Lower leg skin (tissue), 3 donors: Measurements from ENCODE around the gene ACKR4.

Experiments
- CTCF ChIP-seq, 3 donors: fragments of 450-650 bp; IDR thresholded peaks; one replicate each; pipeline ENCODE4 v1.5.1; 2016; ENCODE audit warnings: antibody characterized with exemption in 3 of 3, mild to moderate bottlenecking in 3 of 3, moderate library complexity in 2 of 3
- POLR2A ChIP-seq, 2 donors: fragments of 450-650 bp; IDR thresholded peaks; one replicate each; pipeline ENCODE4 v1.6.1; 2016 to 2017; ENCODE audit warnings: antibody characterized with exemption in 2 of 2, mild to moderate bottlenecking in 1 of 2, moderate library complexity in 1 of 2

- TF ChIP-seq CTCF (IDR thresholded peaks at IDR 0.05) (no peak), POLR2A (IDR thresholded peaks at IDR 0.05) (no peak)
These were observed 3.7 kb upstream of the ACKR4 start for GRCh38 chr3:132593241-132593946.
